WI38 (cell line): Measurements from ENCODE around the gene CHD2.

Experiments
- H3K4me3 ChIP-seq: 2 replicates; pipeline ENCODE4 v1.5.1; 2011; ENCODE audit warnings: low read depth, mild to moderate bottlenecking, control low read depth, low read length
- CTCF ChIP-seq: IDR thresholded peaks from 2 replicates; pipeline ENCODE4 v1.5.1; 2012; ENCODE audit warnings: low read depth, mild to moderate bottlenecking, control low read depth, low read length

CHD2 gene

DNA sequence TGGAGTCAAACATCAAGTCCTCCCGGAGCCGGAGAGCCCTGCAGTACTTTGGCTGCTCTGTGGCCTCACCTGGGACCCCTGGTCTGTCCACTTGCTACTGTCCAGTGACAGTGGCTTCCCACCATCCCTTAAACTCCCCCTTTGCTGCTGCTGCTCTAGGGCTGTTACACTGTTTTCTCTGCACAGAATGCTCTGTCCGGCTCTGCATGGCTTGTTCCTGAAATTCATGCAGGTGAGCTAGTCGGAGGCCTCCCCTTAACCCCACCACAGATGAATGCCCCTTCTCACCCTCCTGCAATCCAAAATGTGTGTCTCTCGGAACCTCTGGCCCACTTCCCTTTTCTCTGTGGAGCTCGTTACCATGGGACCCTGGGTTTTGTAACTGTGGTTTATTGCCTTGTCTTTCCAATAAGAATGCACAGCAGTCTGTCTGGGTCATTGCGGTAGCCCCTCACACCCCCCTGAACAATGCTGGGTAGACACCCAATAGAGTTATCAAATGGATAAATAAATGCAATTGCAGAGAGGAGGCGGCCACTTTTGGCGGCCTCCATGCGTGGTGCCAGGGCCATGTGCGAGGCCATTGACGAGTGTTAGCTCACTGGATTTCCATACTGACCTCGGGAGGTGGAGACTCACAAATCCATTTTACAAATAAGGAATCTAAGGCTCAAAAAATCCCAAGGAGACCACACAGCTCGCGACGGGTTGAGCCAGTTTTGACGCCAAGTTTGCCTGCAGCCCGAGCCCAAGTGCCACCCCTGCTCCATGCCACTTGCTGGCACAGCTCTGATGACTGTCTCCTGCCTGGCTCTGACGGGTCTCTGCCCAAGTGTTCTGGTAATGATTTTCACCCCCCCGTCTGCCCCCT is 140.4 kb downstream of the CHD2 start:
- H3K4me3 ChIP-seq: no peak overlapping the region
- no peak for TF ChIP-seq CTCF

- TF ChIP-seq CTCF: no peak
- H3K4me3 ChIP-seq: no peak overlapping the region
Observed at GRCh38 chr15:93041159-93041547, 141.0 kb downstream of the CHD2 start.

GRCh38 chr15:93042211-93042610 is 142.1 kb downstream of the CHD2 start:
- TF ChIP-seq CTCF: no peak
- H3K4me3 ChIP-seq: no peak overlapping the region

DNA sequence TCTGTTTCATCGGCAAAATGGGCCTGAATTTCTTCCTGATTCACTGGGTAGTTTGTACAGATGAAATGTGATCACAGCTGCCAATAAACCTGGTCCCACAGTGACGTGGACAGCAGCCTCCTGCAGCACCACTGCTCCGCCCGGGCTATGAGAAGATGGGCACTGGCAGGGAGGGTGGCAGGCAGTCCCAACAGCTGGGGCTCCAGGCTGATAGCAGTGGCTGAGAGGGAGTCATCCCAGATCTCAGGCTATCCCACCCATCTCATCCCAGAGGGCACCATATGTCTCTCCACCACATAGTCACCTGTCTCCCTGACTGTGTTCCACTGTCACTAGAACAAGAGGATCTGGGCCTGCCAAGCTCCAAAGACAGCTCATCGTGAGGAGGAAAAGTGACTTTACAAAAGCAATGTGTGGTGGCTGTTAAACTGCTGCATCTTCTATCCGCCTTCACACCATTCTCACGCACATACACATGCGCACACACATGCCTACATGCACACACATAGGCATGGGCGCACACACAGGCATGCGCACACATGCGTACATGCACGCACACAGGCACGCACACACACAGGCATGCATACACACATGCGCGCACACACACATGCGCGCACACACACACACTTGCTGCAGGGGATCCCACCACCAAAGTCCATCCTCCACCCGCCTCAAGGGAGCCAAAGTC is 142.7 kb downstream of the CHD2 start:
- no peak overlapping the region for H3K4me3 ChIP-seq
- no peak for TF ChIP-seq CTCF

DNA sequence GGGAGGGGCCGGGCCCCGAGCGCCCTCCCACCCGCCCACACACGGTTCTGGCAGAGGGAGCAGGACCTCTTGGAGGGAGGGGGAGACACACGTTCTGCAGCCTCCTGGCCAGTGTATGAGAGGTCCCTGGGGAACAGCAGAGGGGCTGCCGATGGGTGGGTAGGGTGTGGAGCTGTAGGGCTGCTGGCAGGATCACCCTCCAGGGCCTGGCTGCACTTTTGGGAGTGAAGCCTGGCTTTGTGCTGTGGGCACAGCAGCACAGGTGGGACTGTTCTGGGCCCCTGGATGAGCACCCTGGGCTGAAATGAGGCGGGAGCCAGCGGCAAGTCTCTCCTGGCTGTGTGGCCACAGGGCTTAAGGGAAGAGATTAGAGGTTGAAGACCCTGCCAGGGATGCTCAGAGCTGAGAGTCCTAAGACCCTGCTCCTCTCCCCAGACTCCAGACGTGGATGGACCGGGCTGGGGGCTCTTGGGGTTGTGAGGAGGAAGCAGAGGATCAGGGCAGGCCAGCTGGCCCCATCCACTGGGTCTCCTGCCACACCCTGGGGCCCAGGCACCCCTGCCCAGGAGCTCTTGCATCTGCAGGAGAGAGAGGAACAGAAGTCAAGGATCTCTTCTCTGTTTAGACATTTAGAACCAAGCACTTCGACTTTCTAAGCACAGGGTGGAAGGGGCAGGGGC is 143.6 kb downstream of the CHD2 start:
- no peak overlapping the region for H3K4me3 ChIP-seq
- TF ChIP-seq CTCF: no peak

DNA sequence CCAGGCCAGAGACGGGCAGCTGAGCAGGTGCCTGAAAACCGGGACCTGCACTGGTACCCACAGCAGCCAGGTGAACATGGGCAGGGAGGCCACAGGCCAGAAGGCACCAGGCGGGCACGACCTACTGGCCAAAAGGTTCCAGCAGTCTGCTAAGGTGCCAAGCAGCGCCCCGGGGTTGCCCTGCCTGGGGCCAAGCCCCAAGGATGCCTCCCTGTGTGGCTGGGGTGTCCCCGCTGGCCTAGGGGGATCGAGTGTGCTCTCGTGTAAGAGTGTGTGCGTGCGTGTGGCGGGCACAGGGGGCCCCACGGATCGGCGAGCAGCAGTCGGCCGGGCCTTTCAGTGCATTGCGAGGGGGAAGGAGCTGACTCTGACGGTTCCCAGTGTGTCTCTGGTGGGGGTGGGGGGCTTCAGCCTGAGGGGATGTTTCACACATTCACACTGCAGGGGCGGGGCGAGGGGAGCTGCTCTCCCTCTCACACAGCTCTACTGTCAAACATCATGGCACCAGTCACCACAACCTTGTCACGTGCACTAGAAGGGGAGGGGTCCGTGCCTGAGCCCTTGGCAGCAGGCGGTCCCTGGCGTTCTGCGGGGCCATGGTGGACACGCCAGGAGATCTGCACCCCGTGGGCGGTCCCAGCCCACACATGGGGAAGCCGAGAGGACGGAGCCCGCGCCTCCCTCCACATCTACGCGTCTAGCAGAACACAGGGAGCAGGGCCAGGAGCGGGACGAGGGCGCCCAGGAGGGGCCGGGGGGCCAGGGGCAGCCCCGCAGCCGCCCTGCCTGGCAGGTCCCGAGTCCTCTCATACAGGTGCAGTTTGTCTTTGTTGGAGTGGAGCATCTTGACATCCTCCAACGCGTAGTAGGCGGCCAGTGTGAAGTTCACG is 144.4 kb downstream of the CHD2 start:
- TF ChIP-seq CTCF: no peak
- H3K4me3 ChIP-seq: no peak overlapping the region
